HEK293 (cell line): Measurements from ENCODE around the gene SELENOM.
"Not testable (repeated sequence)": the region's sequence is repeated elsewhere in the genome, so short reads cannot be mapped to it uniquely, and the experiment has no call there.

Experiments used
- CTCF ChIA-PET: fragments of 350-600 bp; formaldehyde crosslinking; extraction: SDS; loops from one replicate; lab custom pipeline; 2021; ENCODE audit warnings: antibody characterized with exemption; lab: Yijun Ruan, JAX
- POLR2A ChIA-PET: fragments of 300-600 bp; formaldehyde crosslinking; extraction: SDS; loops from one replicate; lab custom pipeline; 2020; ENCODE audit warnings: antibody characterized with exemption, inconsistent platforms; lab: Yijun Ruan, JAX
- H3K27ac ChIP-seq: fragments of 200-500 bp; sonication (Bioruptor generic); 2 replicates; pipeline ENCODE4 v1.5.1; 2014; ENCODE audit warnings: low read depth, low read length, control low read depth, inconsistent platforms; ENCODE audit errors: extremely low read depth
- H3K36me3 ChIP-seq, 2 experiments: fragments of 200-500 bp in 1 of 2; sonication (Bioruptor generic) in 1 of 2; 1 replicate in 1 of 2; 2 replicates in 1 of 2; pipeline ENCODE4 v1.5.1; 2014 to 2017; ENCODE audit warnings: inconsistent platforms in 2 of 2, low read length in 2 of 2; ENCODE audit not compliant: control insufficient read depth in 2 of 2, insufficient read depth in 1 of 2
- H3K4me1 ChIP-seq: fragments of 200-500 bp; sonication (Bioruptor generic); 2 replicates; pipeline ENCODE4 v1.5.1; 2014; ENCODE audit warnings: mild to moderate bottlenecking, low read length, inconsistent platforms; ENCODE audit not compliant: control insufficient read depth, insufficient read depth
- H3K4me3 ChIP-seq: 2 replicates; pipeline ENCODE4 v1.5.1; 2011; ENCODE audit warnings: low read depth, mild to moderate bottlenecking, control low read depth, low read length, moderate library complexity
- H3K9me3 ChIP-seq: fragments of 200-500 bp; sonication (Bioruptor generic); 2 replicates; pipeline ENCODE4 v1.5.1; 2014; ENCODE audit warnings: low read depth, low read length, inconsistent platforms; ENCODE audit not compliant: control insufficient read depth, insufficient read depth
- REST ChIP-seq: fragments of 450-650 bp; formaldehyde crosslinking; IDR thresholded peaks from 2 replicates; pipeline ENCODE4 v1.5.1; 2016; ENCODE audit warnings: missing biosample characterization, missing genetic modification characterization
- ZBTB21 ChIP-seq: fragments of 450-650 bp; formaldehyde crosslinking; IDR thresholded peaks from 2 replicates; pipeline ENCODE4 v1.5.1; 2017; ENCODE audit warnings: missing biosample characterization, missing genetic modification characterization
- ZBTB8A ChIP-seq: fragments of 450-650 bp; formaldehyde crosslinking; IDR thresholded peaks from 2 replicates; pipeline ENCODE4 v1.5.1; 2016; ENCODE audit warnings: missing biosample characterization, missing genetic modification characterization
- ZNF140 ChIP-seq: fragments of 450-650 bp; formaldehyde crosslinking; IDR thresholded peaks from 2 replicates; pipeline ENCODE4 v1.5.1; 2016; ENCODE audit warnings: missing biosample characterization, missing genetic modification characterization
- ZNF223 ChIP-seq: fragments of 450-650 bp; formaldehyde crosslinking; IDR thresholded peaks from 2 replicates; pipeline ENCODE4 v1.5.1; 2016; ENCODE audit warnings: missing biosample characterization, missing genetic modification characterization
- ZNF394 ChIP-seq: fragments of 450-650 bp; formaldehyde crosslinking; IDR thresholded peaks from 2 replicates; pipeline ENCODE4 v1.5.1; 2016; ENCODE audit warnings: missing biosample characterization, missing genetic modification characterization, mild to moderate bottlenecking, moderate library complexity, borderline replicate concordance
- ZNF426 ChIP-seq: fragments of 450-650 bp; formaldehyde crosslinking; IDR thresholded peaks from 2 replicates; pipeline ENCODE4 v1.5.1; 2017; ENCODE audit warnings: missing biosample characterization, missing genetic modification characterization, mild to moderate bottlenecking, inconsistent platforms, moderate library complexity
- ZNF433 ChIP-seq: fragments of 450-650 bp; formaldehyde crosslinking; IDR thresholded peaks from 2 replicates; pipeline ENCODE4 v1.5.1; 2016; ENCODE audit warnings: missing biosample characterization, missing genetic modification characterization, low read depth
- ZNF518A ChIP-seq: fragments of 450-650 bp; formaldehyde crosslinking; conservative IDR thresholded peaks from 2 replicates; pipeline ENCODE4 v1.5.1; 2016; ENCODE audit warnings: low read depth, missing biosample characterization, missing genetic modification characterization
- ZNF555 ChIP-seq: fragments of 450-650 bp; formaldehyde crosslinking; conservative IDR thresholded peaks from 2 replicates; pipeline ENCODE4 v1.5.1; 2017; ENCODE audit warnings: missing biosample characterization, mild to moderate bottlenecking, missing genetic modification characterization, inconsistent platforms
- ZNF558 ChIP-seq: fragments of 450-650 bp; formaldehyde crosslinking; IDR thresholded peaks from 2 replicates; pipeline ENCODE4 v1.5.1; 2016; ENCODE audit warnings: missing biosample characterization, missing genetic modification characterization
- ZNF623 ChIP-seq: fragments of 450-650 bp; formaldehyde crosslinking; IDR thresholded peaks from 2 replicates; pipeline ENCODE4 v1.5.1; 2016; ENCODE audit warnings: missing biosample characterization, missing genetic modification characterization
- ZNF629 ChIP-seq: fragments of 450-650 bp; formaldehyde crosslinking; IDR thresholded peaks from 2 replicates; pipeline ENCODE4 v1.5.1; 2017; ENCODE audit warnings: missing biosample characterization, missing genetic modification characterization
- ZNF654 ChIP-seq: fragments of 450-650 bp; formaldehyde crosslinking; IDR thresholded peaks from 2 replicates; pipeline ENCODE4 v1.5.1; 2016; ENCODE audit warnings: low read depth, missing biosample characterization, missing genetic modification characterization
- ZNF664 ChIP-seq: fragments of 450-650 bp; formaldehyde crosslinking; IDR thresholded peaks from 2 replicates; pipeline ENCODE4 v1.5.1; 2016; ENCODE audit warnings: missing biosample characterization, missing genetic modification characterization
- ZXDB ChIP-seq: fragments of 450-650 bp; formaldehyde crosslinking; IDR thresholded peaks from 2 replicates; pipeline ENCODE4 v1.5.1; 2016; ENCODE audit warnings: missing biosample characterization, missing genetic modification characterization
- TF ChIP-seq, protein P1 (sequence below): fragments of 450-650 bp; formaldehyde crosslinking; conservative IDR thresholded peaks from 2 replicates; pipeline ENCODE4 v1.5.1; 2016; ENCODE audit warnings: low read depth, missing biosample characterization, missing genetic modification characterization

The SELENOM gene

DNA sequence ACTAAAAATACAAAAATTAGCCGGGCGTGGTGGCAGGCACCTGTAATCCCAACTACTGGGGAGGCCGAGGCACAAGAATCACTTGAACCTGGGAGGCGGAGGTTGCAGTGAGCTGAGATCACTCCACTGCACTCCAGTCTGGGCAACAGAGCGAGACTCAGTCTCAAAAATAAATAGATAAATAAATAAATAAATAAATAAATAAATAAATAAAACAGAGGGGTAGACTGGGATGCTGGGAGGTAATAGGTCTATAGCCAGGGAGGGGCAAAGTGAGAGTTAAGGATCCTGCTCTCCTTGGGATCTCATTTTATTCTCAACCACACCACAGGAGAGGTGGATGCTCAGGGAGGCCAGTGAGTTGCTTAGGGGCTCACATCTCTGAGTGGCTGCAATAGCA, 9.8 kb downstream of the SELENOM start:
- H3K4me3 ChIP-seq = not testable (repeated sequence)
- TF ChIP-seq ZNF433 = 0 out of 2 replicates have a peak, but pooled peaks have one; percentile 28
- 0 out of 2 replicates have a peak, but pooled peaks have one; percentile 17 for TF ChIP-seq ZNF223 (tag by site-specific recombination)
- 0 out of 2 replicates have a peak, but pooled peaks have one; percentile 38 for TF ChIP-seq ZXDB (tag by site-specific recombination)
- TF ChIP-seq ZNF518A (tag by site-specific recombination) = peak; percentile 82
- peak; percentile 73; the same call in 1 of the 2 replicates for TF ChIP-seq ZNF558 (tag by site-specific recombination)
- peak; percentile 40; the same call in 1 of the 2 replicates for TF ChIP-seq ZBTB21 (tag by site-specific recombination)
- TF ChIP-seq, protein P1, sequence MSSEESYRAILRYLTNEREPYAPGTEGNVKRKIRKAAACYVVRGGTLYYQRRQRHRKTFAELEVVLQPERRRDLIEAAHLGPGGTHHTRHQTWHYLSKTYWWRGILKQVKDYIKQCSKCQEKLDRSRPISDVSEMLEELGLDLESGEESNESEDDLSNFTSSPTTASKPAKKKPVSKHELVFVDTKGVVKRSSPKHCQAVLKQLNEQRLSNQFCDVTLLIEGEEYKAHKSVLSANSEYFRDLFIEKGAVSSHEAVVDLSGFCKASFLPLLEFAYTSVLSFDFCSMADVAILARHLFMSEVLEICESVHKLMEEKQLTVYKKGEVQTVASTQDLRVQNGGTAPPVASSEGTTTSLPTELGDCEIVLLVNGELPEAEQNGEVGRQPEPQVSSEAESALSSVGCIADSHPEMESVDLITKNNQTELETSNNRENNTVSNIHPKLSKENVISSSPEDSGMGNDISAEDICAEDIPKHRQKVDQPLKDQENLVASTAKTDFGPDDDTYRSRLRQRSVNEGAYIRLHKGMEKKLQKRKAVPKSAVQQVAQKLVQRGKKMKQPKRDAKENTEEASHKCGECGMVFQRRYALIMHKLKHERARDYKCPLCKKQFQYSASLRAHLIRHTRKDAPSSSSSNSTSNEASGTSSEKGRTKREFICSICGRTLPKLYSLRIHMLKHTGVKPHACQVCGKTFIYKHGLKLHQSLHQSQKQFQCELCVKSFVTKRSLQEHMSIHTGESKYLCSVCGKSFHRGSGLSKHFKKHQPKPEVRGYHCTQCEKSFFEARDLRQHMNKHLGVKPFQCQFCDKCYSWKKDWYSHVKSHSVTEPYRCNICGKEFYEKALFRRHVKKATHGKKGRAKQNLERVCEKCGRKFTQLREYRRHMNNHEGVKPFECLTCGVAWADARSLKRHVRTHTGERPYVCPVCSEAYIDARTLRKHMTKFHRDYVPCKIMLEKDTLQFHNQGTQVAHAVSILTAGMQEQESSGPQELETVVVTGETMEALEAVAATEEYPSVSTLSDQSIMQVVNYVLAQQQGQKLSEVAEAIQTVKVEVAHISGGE (tag by site-specific recombination) = peak; percentile 63; the same call in 1 of the 2 replicates
- peak; percentile 54; the same call in 1 of the 2 replicates for TF ChIP-seq ZNF140
- peak; percentile 74 for TF ChIP-seq ZNF426 (tag by site-specific recombination)
- peak; percentile 23; the same call in 1 of the 2 replicates for TF ChIP-seq ZNF654 (tag by site-specific recombination)
- TF ChIP-seq ZBTB8A (tag by site-specific recombination) = peak; percentile 62
- peak; percentile 93 for TF ChIP-seq ZNF394 (tag by site-specific recombination)
- peak; percentile 54 for TF ChIP-seq REST (tag by site-specific recombination)
- TF ChIP-seq ZNF629 = 0 out of 2 replicates have a peak, but pooled peaks have one; percentile 25
- peak; percentile 75 for TF ChIP-seq ZNF623 (tag by site-specific recombination)
- TF ChIP-seq ZNF664 (tag by site-specific recombination) = peak; percentile 46; the same call in 1 of the 2 replicates
- peak; percentile 58 for TF ChIP-seq ZNF555
- TF ChIP-seq, all 188 proteins: peak for 17; not testable (repeated sequence) for 171
- H3K36me3 ChIP-seq = peaks cover 0 to 52% of the 10 kb centered on the region in 2 experiments; a peak in 2 of 3 replicates
- POLR2A ChIA-PET, H3K9me3 ChIP-seq, H3K27ac ChIP-seq, H3K4me1 ChIP-seq: not testable (repeated sequence)
- CTCF ChIA-PET = interaction anchor here (1.0 kb wide), 1 partner anchor 37 kb away, joined by 4 read pairs; no protein-coding TSS in a partner anchor
